Measurements from ENCODE around the gene INAFM2.

INAFM2 gene

DNA sequence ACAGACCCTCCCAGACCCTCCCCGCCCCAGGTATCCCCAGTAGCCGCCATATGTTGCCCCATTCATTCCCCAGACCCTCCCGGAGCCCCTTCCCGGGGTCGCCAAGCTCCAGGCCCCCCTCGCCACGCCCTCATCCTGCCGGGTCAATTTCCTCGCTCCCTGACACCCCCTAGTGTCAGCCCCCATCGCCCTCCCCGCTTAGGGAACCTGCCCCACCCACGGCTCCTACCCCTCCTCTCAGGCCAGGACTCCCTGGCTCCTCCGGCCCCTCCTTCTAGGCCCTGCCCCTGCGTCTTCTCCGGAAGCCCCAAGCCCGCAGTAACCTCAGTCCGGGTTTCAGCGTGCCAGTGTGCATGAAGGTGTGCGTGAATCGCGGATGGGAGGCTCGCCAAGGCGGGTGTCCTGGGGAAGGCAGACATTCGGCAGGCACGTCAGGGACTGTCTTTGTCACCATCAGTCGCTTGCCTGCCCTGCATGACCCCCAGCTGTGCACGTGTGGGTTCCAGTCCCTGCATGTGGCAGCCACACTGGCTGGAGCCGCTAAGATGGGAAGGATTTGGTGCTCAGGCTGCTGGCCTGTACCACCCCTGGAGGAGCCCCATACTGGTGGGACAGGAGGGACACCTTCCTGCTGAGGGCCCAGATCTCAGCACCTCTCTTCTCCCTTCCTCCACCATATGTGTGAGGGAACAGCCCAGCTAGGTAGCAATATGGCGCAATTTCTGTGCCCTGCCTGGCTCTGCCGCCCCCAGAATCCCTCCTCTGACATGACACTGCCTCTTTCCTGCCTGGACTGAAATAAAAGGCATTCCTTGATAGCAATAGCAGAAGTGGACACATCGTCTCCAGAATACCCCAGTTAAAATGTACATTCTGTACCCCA, 35.2 kb downstream of the INAFM2 start:
- peak; percentile 56 for DNase-seq (ENCODE audit: low read depth)
- TF ChIP-seq, protein P1, sequence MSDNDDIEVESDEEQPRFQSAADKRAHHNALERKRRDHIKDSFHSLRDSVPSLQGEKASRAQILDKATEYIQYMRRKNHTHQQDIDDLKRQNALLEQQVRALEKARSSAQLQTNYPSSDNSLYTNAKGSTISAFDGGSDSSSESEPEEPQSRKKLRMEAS (IDR thresholded peaks at IDR 0.05; ENCODE audit: low read depth, low read length) = no peak
- TF ChIP-seq POLR2A (IDR thresholded peaks at IDR 0.05; ENCODE audit: extremely low read depth, insufficient read length) (no peak), MYC (IDR thresholded peaks at IDR 0.05; ENCODE audit: low read depth, low read length) (no peak)
- TF ChIP-seq, protein P2, sequence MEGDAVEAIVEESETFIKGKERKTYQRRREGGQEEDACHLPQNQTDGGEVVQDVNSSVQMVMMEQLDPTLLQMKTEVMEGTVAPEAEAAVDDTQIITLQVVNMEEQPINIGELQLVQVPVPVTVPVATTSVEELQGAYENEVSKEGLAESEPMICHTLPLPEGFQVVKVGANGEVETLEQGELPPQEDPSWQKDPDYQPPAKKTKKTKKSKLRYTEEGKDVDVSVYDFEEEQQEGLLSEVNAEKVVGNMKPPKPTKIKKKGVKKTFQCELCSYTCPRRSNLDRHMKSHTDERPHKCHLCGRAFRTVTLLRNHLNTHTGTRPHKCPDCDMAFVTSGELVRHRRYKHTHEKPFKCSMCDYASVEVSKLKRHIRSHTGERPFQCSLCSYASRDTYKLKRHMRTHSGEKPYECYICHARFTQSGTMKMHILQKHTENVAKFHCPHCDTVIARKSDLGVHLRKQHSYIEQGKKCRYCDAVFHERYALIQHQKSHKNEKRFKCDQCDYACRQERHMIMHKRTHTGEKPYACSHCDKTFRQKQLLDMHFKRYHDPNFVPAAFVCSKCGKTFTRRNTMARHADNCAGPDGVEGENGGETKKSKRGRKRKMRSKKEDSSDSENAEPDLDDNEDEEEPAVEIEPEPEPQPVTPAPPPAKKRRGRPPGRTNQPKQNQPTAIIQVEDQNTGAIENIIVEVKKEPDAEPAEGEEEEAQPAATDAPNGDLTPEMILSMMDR (IDR thresholded peaks at IDR 0.05; ENCODE audit: low read depth, low read length) = no peak
- peak overlapping the region; percentile 42 for H3K4me3 ChIP-seq (ENCODE audit: low read depth, low read length)

DNA sequence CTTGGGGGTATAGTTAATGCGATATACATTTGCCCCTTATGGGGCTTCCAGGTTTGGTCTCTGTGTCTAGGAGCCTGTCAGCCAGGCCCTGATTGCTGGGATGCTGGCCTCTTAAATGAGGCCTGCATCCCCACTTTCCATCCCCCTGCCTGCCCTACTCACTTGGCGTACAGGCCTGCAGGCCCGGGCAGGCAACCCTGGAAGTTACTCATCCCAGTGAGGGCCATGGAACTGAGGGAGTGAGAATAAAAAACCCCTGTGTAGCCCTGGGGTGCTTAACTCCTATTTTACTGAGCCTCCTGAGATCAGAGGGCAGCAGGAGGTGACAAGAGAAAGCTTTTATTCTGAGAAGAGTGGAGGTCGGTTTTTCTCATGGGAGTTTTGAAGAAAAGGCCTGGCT, 36.5 kb downstream of the INAFM2 start:
- TF ChIP-seq, protein P2 (IDR thresholded peaks at IDR 0.05; ENCODE audit: low read depth, low read length) = no peak
- TF ChIP-seq MYC (IDR thresholded peaks at IDR 0.05; ENCODE audit: low read depth, low read length) = no peak
- no peak for TF ChIP-seq POLR2A (IDR thresholded peaks at IDR 0.05; ENCODE audit: extremely low read depth, insufficient read length)
- TF ChIP-seq, protein P1 (IDR thresholded peaks at IDR 0.05; ENCODE audit: low read depth, low read length) = no peak
- H3K4me3 ChIP-seq (ENCODE audit: low read depth, low read length) = no peak overlapping the region
- DNase-seq (ENCODE audit: low read depth) = no peak

DNA sequence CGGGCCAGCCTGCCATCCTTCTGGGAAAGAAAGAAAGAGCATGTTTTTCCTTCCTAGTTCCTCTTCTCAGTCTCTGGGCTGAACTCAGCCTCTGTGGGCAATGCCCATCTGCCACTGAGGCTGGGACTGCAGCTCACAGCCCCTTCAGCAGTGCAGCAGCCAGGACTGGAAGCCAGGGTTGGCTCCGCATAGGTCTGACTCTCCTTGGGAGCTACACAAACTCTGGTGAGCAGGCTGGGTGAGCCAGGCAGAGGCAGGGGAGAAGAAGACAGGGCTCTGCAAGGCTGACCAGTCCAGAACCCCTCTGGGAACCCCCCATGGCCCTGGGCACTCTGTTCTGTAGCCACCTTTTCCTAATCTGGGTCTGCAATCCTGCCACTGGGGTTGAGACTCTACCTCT, 38.1 kb downstream of the INAFM2 start:
- DNase-seq (ENCODE audit: low read depth) = no peak
- no peak overlapping the region for H3K4me3 ChIP-seq (ENCODE audit: low read depth, low read length)
- TF ChIP-seq, protein P1 (IDR thresholded peaks at IDR 0.05; ENCODE audit: low read depth, low read length) = no peak
- TF ChIP-seq, protein P2 (IDR thresholded peaks at IDR 0.05; ENCODE audit: low read depth, low read length) = no peak
- TF ChIP-seq MYC (IDR thresholded peaks at IDR 0.05; ENCODE audit: low read depth, low read length) = no peak

DNA sequence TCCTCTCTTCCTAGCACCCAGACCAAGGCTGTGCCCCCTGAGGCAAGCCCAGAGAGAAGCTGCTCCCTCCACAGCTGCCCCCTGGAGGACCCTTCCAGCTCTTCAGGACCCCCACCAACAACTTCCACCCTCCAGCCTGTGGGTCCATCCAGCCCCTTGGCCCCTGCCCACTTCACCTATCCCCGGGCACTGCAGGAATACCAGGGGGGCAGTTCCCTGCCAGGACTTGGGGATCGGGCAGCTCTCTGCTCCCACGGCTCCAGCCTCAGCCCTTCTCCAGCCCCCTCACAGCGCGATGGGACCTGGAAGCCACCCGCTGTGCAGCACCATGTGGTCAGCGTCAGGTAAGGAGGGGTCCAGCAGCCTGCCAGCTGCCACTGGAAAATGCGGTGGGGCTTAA, 40.1 kb downstream of the INAFM2 start:
- H3K4me3 ChIP-seq (ENCODE audit: low read depth, low read length) = no peak overlapping the region
- TF ChIP-seq, protein P2 (IDR thresholded peaks at IDR 0.05; ENCODE audit: low read depth, low read length) = no peak
- TF ChIP-seq, protein P1 (IDR thresholded peaks at IDR 0.05; ENCODE audit: low read depth, low read length) = no peak
- TF ChIP-seq POLR2A (IDR thresholded peaks at IDR 0.05; ENCODE audit: extremely low read depth, insufficient read length) (no peak), MYC (IDR thresholded peaks at IDR 0.05; ENCODE audit: low read depth, low read length) (no peak)
- no peak for DNase-seq (ENCODE audit: low read depth)

DNA sequence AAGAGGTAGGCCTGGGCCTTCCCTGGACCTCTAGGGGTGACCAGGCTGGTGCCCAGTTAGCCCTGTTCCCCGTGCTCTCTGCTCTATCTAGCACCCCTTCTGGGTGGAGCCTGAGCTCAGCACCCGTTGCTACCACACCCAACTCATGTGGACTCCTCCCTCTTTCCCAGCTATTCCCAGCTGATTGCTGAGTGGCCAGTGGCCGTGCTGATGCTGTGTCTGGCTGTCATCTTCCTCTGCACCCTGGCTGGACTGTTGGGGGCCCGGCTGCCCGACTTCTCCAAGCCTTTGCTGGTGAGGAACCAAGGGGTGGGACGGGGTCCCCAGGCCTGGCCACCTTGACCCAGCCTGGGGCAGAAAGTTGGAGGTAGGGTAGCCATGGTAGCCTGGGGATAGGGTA, 40.8 kb downstream of the INAFM2 start:
- no peak for DNase-seq (ENCODE audit: low read depth)
- TF ChIP-seq, protein P2 (IDR thresholded peaks at IDR 0.05; ENCODE audit: low read depth, low read length) = no peak
- TF ChIP-seq MYC (IDR thresholded peaks at IDR 0.05; ENCODE audit: low read depth, low read length) = no peak
- no peak for TF ChIP-seq POLR2A (IDR thresholded peaks at IDR 0.05; ENCODE audit: extremely low read depth, insufficient read length)
- TF ChIP-seq, protein P1 (IDR thresholded peaks at IDR 0.05; ENCODE audit: low read depth, low read length) = no peak
- no peak overlapping the region for H3K4me3 ChIP-seq (ENCODE audit: low read depth, low read length)
